KMS-11 (cell line): ENCODE results near the gene FOLR3.
"Not testable (repeated sequence)": the region's sequence is repeated elsewhere in the genome, so short reads cannot be mapped to it uniquely, and the experiment has no call there.

Experiments used
- H2AFZ ChIP-seq: fragments of 200-600 bp; sonication (generic); 2 replicates; pipeline ENCODE4 v1.6.1; 2016; ENCODE audit warnings: antibody characterized with exemption, mixed run types, low read depth
- H3K27ac ChIP-seq: fragments of 200-600 bp; sonication (generic); 2 replicates; pipeline ENCODE4 v1.6.1; 2016; ENCODE audit warnings: mild to moderate bottlenecking, mixed run types
- H3K27me3 ChIP-seq: fragments of 200-600 bp; sonication (generic); 2 replicates; pipeline ENCODE4 v1.6.1; 2017; ENCODE audit warnings: mild to moderate bottlenecking, low read depth, mixed run types, moderate library complexity; ENCODE audit not compliant: insufficient read depth
- H3K36me3 ChIP-seq: fragments of 200-600 bp; sonication (generic); 2 replicates; pipeline ENCODE4 v1.6.1; 2017; ENCODE audit warnings: mild to moderate bottlenecking, mixed run types; ENCODE audit not compliant: insufficient read depth
- H3K4me1 ChIP-seq: fragments of 200-600 bp; sonication (generic); 2 replicates; pipeline ENCODE4 v1.6.1; 2016; ENCODE audit warnings: mild to moderate bottlenecking, low read depth, mixed run types; ENCODE audit not compliant: poor library complexity, severe bottlenecking
- H3K4me2 ChIP-seq: fragments of 200-600 bp; sonication (generic); 2 replicates; pipeline ENCODE4 v1.7.0; 2016; ENCODE audit warnings: mild to moderate bottlenecking, mixed run types
- H3K4me3 ChIP-seq: fragments of 200-600 bp; sonication (generic); IDR thresholded peaks from 2 replicates; pipeline ENCODE4 v1.6.1; 2017; ENCODE audit warnings: low read depth, low read length, mixed read lengths; ENCODE audit not compliant: insufficient read depth
- H3K79me2 ChIP-seq: fragments of 200-600 bp; sonication (generic); 2 replicates; pipeline ENCODE4 v1.6.1; 2016; ENCODE audit warnings: low read depth, mixed run types; ENCODE audit not compliant: insufficient read depth
- H3K9ac ChIP-seq: fragments of 200-600 bp; sonication (generic); 2 replicates; pipeline ENCODE4 v1.6.1; 2016; ENCODE audit warnings: mild to moderate bottlenecking, mixed run types
- H4K20me1 ChIP-seq: fragments of 200-600 bp; sonication (generic); 2 replicates; pipeline ENCODE4 v1.6.1; 2016; ENCODE audit warnings: mild to moderate bottlenecking, mixed run types; ENCODE audit not compliant: insufficient read depth
- TF ChIP-seq, protein P1 (sequence below): fragments of 200-600 bp; sonication (generic); conservative IDR thresholded peaks from 2 replicates; pipeline ENCODE4 v1.6.1; 2017; ENCODE audit warnings: low read depth, mild to moderate bottlenecking, antibody characterized with exemption, low read length, moderate library complexity, mixed read lengths

Gene FOLR3

DNA sequence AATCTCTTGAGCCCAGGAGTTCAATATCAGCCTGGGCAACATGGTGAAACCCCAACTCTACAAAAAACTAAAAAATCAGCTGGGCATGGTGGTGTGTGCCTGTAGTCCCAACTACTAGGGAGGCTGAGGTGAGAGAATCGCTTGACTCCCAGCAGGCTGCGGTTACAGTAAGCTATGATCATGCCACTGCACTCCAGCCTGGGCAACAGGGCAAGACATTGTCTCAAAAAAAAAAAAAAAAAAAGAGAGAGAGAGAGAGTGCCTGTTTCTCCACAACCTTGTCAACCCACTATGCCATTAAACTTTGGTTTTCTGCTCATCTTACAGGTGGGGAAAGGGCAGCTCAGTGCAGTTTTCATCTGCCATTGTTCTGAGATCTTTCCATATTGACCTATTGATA is 5.1 kb downstream of the FOLR3 start:
- H3K4me3 ChIP-seq, result no peak overlapping the region
- no peak overlapping the region for H3K9ac ChIP-seq
- H3K27me3 ChIP-seq, result no peaks in the 10 kb centered on the region
- H3K4me2 ChIP-seq, result no peak overlapping the region
- no peak overlapping the region for H3K27ac ChIP-seq
- no peaks in the 10 kb centered on the region for H3K79me2 ChIP-seq
- H3K36me3 ChIP-seq, result no peaks in the 10 kb centered on the region
- TF ChIP-seq, protein P1, sequence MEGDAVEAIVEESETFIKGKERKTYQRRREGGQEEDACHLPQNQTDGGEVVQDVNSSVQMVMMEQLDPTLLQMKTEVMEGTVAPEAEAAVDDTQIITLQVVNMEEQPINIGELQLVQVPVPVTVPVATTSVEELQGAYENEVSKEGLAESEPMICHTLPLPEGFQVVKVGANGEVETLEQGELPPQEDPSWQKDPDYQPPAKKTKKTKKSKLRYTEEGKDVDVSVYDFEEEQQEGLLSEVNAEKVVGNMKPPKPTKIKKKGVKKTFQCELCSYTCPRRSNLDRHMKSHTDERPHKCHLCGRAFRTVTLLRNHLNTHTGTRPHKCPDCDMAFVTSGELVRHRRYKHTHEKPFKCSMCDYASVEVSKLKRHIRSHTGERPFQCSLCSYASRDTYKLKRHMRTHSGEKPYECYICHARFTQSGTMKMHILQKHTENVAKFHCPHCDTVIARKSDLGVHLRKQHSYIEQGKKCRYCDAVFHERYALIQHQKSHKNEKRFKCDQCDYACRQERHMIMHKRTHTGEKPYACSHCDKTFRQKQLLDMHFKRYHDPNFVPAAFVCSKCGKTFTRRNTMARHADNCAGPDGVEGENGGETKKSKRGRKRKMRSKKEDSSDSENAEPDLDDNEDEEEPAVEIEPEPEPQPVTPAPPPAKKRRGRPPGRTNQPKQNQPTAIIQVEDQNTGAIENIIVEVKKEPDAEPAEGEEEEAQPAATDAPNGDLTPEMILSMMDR, result no peak
- peaks cover 4% of the 10 kb centered on the region for H3K4me1 ChIP-seq
- H2AFZ ChIP-seq, result no peak overlapping the region
- no peaks in the 10 kb centered on the region for H4K20me1 ChIP-seq

DNA sequence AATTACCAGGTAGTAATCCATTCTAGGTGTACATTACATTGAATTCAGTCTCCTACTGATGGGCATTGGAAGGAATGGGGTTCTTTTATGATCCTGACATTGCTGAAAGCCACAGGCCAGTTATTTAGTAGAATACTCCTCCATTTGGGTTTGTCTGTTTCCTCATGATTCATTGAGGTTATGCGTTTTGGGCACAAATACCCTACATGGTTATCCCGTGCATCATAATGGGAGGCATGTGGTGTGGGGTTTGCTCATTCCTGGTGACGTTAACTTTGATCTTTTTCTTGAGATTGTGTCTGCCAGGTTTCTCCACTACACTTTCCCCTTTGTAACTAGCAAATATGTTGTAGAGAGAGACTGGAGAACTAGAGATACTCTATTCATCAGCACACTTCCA is 5.5 kb downstream of the FOLR3 start:
- Histone ChIP-seq H3K27me3 (no peaks in the 10 kb centered on the region), H3K27ac (no peak overlapping the region), H3K9ac (no peak overlapping the region), H3K4me1 (peaks cover 4% of the 10 kb centered on the region), H2AFZ (no peak overlapping the region), H3K4me2 (no peak overlapping the region), H3K79me2 (no peaks in the 10 kb centered on the region), H4K20me1 (no peaks in the 10 kb centered on the region), H3K36me3 (no peaks in the 10 kb centered on the region), H3K4me3 (no peak overlapping the region)
- TF ChIP-seq, protein P1, result no peak

DNA sequence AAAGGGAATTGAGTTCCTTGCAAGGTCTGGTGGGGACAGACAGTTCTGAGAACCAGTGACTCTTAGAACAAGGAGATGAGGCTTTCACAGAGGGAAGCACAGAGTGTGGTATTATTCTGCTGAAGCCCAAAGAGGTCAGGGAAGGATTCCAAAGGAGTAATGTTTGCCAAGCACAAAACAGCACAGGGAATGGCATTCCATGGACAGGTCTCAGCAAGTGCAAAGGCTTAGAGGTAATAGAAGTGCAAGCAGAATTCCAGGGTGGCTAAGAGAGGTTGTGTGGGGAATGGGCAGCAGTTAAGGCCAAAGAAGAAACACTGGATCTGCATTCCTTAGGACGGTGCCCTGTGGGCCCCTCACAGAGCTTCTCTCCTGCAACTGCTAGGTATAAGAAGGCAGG is 6.6 kb downstream of the FOLR3 start:
- not testable (repeated sequence) for H3K27me3 ChIP-seq, H3K4me2 ChIP-seq, H3K27ac ChIP-seq, H2AFZ ChIP-seq, H3K9ac ChIP-seq, H3K4me3 ChIP-seq, H3K79me2 ChIP-seq, H4K20me1 ChIP-seq, H3K4me1 ChIP-seq, H3K36me3 ChIP-seq

DNA sequence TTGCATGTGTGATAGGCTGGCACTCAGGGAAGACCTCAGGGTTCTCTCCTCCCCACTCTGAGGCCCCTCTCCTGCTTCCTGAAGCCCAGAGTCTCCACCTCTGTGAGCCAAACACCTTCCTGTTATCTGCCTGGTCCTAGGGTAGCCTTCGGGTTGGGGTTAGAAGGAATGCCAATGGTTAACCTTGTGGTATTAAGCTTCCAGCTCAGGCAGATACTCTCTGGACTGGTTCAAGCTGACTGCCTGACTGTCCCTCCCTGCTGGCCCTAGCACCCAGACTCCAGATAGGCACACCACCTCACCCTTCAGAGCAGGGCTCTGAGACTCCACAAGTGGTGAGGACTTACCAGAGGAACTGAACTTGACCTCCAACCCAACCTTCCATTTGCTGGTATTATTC is 7.0 kb downstream of the FOLR3 start:
- not testable (repeated sequence) for H3K79me2 ChIP-seq, H3K4me3 ChIP-seq, H3K36me3 ChIP-seq, H4K20me1 ChIP-seq, H3K27me3 ChIP-seq, H3K9ac ChIP-seq, H3K4me1 ChIP-seq, H2AFZ ChIP-seq, H3K4me2 ChIP-seq, H3K27ac ChIP-seq

DNA sequence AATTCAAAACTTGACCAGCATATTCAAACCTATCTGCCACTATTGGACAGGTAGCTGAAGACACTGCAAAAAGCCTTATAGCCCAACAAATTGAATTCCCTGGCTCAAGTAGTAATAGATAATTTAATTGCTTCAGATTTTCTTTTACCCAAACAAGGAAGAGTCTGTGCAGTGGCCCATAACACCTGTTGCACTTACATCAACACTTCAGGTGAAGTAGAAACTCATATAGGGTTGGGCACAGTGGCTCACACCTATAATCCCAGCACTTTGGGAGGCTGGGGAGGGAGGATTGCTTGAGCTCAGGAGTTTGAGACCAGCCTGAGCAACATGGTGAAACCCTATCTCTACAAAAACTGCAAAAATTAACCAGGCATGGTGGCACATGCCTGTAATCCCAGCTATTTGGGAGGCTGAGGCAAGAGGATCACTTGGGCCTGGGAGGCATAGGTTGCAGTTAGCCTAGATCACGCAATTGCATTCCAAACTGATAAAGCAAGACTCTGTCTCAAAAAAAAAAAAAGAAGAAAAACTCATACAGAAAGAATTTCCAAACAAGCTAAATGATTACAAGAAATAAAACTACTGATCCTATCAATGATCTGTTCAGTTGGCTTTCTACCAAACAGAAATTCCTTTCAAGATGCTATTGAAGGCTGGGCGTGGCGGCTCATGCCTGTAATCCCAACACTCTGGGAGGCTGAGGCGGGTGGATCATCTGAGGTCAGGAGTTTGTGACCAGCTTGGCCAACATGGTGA is 9.5 kb downstream of the FOLR3 start:
- Histone ChIP-seq H4K20me1 (no peaks in the 10 kb centered on the region), H3K27me3 (no peaks in the 10 kb centered on the region), H2AFZ (no peak overlapping the region), H3K79me2 (no peaks in the 10 kb centered on the region), H3K36me3 (no peaks in the 10 kb centered on the region), H3K4me2 (no peak overlapping the region), H3K27ac (no peak overlapping the region), H3K4me3 (no peak overlapping the region), H3K4me1 (peaks cover 4% of the 10 kb centered on the region), H3K9ac (no peak overlapping the region)
- TF ChIP-seq, protein P1, result no peak
